ENCODE measurements around the gene KRT32.

DNA sequence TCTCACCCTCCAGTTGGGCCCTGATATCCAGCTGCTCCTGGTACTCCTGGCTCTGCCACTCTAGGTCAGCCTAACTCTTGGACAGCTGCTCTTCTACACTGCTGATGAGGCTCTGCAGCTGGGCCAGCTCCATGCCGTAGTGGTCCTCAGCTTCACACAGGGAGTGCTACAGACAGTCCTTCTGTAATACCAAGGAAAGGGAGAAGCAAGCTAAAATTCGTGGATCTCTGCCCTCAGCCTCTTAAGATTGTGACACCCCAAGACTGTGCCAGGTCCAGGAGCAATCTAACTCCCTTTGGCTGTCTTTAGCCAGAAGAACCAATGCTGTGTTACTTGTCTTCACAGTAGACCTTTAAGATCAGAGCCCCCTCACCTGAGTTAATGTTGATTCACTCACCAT, 18.7 kb downstream of the KRT32 start:
- TF ChIP-seq, protein P1, sequence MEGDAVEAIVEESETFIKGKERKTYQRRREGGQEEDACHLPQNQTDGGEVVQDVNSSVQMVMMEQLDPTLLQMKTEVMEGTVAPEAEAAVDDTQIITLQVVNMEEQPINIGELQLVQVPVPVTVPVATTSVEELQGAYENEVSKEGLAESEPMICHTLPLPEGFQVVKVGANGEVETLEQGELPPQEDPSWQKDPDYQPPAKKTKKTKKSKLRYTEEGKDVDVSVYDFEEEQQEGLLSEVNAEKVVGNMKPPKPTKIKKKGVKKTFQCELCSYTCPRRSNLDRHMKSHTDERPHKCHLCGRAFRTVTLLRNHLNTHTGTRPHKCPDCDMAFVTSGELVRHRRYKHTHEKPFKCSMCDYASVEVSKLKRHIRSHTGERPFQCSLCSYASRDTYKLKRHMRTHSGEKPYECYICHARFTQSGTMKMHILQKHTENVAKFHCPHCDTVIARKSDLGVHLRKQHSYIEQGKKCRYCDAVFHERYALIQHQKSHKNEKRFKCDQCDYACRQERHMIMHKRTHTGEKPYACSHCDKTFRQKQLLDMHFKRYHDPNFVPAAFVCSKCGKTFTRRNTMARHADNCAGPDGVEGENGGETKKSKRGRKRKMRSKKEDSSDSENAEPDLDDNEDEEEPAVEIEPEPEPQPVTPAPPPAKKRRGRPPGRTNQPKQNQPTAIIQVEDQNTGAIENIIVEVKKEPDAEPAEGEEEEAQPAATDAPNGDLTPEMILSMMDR (IDR thresholded peaks at IDR 0.05), result no peak
- no peak for TF ChIP-seq POLR2A (IDR thresholded peaks at IDR 0.05)

All from lower leg skin (tissue), 3 donors.